ENCODE results near the gene TCF7L1.

GRCh38 chr2:85235281-85235680 is 102.1 kb downstream of the TCF7L1 start:
- TF ChIP-seq YY1 (IDR thresholded peaks at IDR 0.05; ENCODE audit: borderline replicate concordance in 1 of 3, control insufficient read depth in 1 of 3, extremely low read depth in 1 of 3, insufficient read depth in 3 of 3, insufficient read length in 1 of 3, insufficient replicate concordance in 2 of 3, low read depth in 1 of 3, low read length in 2 of 3) (no peak), MYNN (IDR thresholded peaks at IDR 0.05) (no peak), MYNN (CRISPR knock-in tag; IDR thresholded peaks at IDR 0.05) (no peak), CTCF (IDR thresholded peaks at IDR 0.05 in 2 of 3, conservative IDR thresholded peaks at IDR 0.05 in 1 of 3; ENCODE audit: insufficient read depth in 2 of 3, low read depth in 1 of 3, low read length in 3 of 3) (no peak), UBTF (IDR thresholded peaks at IDR 0.05; ENCODE audit: borderline replicate concordance in 1 of 2, low read depth in 2 of 2, low read length in 2 of 2) (no peak)

All from K562 (cell line).